Transverse colon (tissue), 4 donors: ENCODE results near the gene MAML1. TPM values are rescaled to one million over a fixed set of nuclear protein-coding genes. Genes with fewer than 3 reads are reported as not detected.

Experiments
- DNase-seq: peaks from one replicate; pipeline ENCODE4 v3.0.0-alpha.2; 2019
- H3K27ac ChIP-seq, 4 donors: fragments of 200-600 bp; sonication (generic); 2 replicates each; pipeline ENCODE4 v1.5.1; 2016 to 2018; ENCODE audit warnings: inconsistent platforms in 4 of 4
- H3K27me3 ChIP-seq: fragments of 200-600 bp; sonication (generic); 2 replicates; pipeline ENCODE4 v1.5.1; 2017; ENCODE audit warnings: inconsistent platforms
- H3K36me3 ChIP-seq, 4 donors: fragments of 200-600 bp; sonication (generic); 2 replicates each; pipeline ENCODE4 v1.5.1; 2017 to 2019; ENCODE audit warnings: inconsistent platforms in 4 of 4
- H3K4me1 ChIP-seq, 4 donors: fragments of 200-600 bp; sonication (generic); 2 replicates each; pipeline ENCODE4 v1.5.1; 2017 to 2020; ENCODE audit warnings: inconsistent platforms in 4 of 4
- H3K4me3 ChIP-seq, 4 donors: fragments of 200-600 bp; sonication (generic); 1 replicate in 1 of 4; 2 replicates in 3 of 4; pipeline versions ENCODE4 v1.5.1 to v1.6.1; 2017 to 2019; ENCODE audit warnings: inconsistent platforms in 4 of 4
- H3K9me3 ChIP-seq, 2 donors: fragments of 200-600 bp; sonication (generic); 2 replicates each; pipeline ENCODE4 v1.5.1; 2017 to 2019; ENCODE audit warnings: inconsistent platforms in 2 of 2
- EP300 ChIP-seq: sonication (generic); formaldehyde crosslinking; IDR thresholded peaks from one replicate; pipeline ENCODE4 v1.6.1; 2017; ENCODE audit warnings: antibody characterized with exemption, low read depth
- POLR2A ChIP-seq: fragments of 450-650 bp; IDR thresholded peaks from one replicate; pipeline ENCODE4 v1.6.1; 2016; ENCODE audit warnings: antibody characterized with exemption, mild to moderate bottlenecking, moderate library complexity
- POLR2AphosphoS5 ChIP-seq, 3 donors: sonication (generic); formaldehyde crosslinking; IDR thresholded peaks; one replicate each; pipeline ENCODE4 v1.6.1; 2016; ENCODE audit warnings: antibody characterized with exemption in 3 of 3
- WGBS, 2 donors: methylation state at CpG; one replicate each; pipeline ENCODE4 v1.1.5; 2018; ENCODE audit warnings: low coverage in 1 of 2; 5-methylcytosine and 5-hydroxymethylcytosine counted together
- in situ Hi-C, 4 donors: fragments of 200-750 bp; cut with MboI; loops; one replicate each; pipeline versions ENCODE4 v1.15.0 to v1.15.1; 2017; ENCODE audit warnings: low sequenced_read_pairs in 3 of 4, low pct_ligation_motif_present in 1 of 4, low pct_unique_long_range_greater_than_20kb in 1 of 4
- intact Hi-C: fragments of 100-400 bp; cut with DNase I; formaldehyde crosslinking; loops from one replicate; pipeline ENCODE4 v1.15.1; 2023; ENCODE audit warnings: low total_unique reads
- total RNA-seq, 4 donors: library from RNA; depleted of rRNA; stranded (reverse); fragments of >200 nt; gene quantifications; one replicate each; pipeline ENCODE4 v1.1.0, GENCODE V29; 2016
- TF ChIP-seq, protein P1 (sequence below), 5 experiments: fragments of 200-600 bp in 3 of 5; fragments of 450-650 bp in 2 of 5; sonication (generic) in 3 of 5; IDR thresholded peaks; 1 replicate in 2 of 5; 2 replicates in 3 of 5; pipeline ENCODE4 v1.5.1; 2016 to 2017; ENCODE audit warnings: antibody characterized with exemption in 5 of 5, inconsistent platforms in 3 of 5, mild to moderate bottlenecking in 2 of 5, moderate library complexity in 1 of 5

MAML1 gene
- total RNA-seq, 4 donors from 2014 or later, result 22.8 to 28.7 (median 27.3) TPM

DNA sequence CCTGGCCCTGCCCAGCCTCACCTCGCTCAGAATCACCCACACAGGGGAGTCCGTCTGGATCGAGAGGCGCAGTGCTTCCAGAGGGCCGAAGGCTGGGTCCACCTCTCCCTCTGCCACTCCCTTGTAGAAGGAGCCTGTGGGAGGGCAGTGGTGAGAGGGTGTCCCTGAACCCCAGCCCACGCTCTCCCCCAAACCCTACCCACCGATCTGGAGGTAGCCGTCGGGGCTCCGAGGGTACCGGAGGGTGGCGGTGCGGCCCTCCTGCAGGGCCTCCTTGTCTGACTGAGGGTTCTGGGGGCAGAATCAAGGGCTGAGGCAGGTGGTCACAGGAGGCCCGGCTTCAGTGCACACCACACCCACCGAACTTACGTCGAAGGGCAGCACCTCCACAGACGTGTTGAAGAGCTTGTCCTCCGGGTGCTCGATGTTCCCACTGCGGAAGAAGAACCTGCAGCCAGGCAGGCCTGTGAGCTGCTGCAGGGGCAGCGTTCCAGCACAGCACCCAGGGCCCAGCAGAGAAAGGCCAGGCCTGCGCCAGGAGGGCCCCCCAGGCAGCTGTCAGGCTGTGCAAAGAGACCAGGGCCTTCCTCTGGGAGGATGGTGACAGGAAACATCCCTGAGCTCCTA is 65.6 kb downstream of the MAML1 start:
- TF ChIP-seq POLR2AphosphoS5 (IDR thresholded peaks at IDR 0.05) (no peak), EP300 (no peak), POLR2A (no peak)
- TF ChIP-seq, protein P1, sequence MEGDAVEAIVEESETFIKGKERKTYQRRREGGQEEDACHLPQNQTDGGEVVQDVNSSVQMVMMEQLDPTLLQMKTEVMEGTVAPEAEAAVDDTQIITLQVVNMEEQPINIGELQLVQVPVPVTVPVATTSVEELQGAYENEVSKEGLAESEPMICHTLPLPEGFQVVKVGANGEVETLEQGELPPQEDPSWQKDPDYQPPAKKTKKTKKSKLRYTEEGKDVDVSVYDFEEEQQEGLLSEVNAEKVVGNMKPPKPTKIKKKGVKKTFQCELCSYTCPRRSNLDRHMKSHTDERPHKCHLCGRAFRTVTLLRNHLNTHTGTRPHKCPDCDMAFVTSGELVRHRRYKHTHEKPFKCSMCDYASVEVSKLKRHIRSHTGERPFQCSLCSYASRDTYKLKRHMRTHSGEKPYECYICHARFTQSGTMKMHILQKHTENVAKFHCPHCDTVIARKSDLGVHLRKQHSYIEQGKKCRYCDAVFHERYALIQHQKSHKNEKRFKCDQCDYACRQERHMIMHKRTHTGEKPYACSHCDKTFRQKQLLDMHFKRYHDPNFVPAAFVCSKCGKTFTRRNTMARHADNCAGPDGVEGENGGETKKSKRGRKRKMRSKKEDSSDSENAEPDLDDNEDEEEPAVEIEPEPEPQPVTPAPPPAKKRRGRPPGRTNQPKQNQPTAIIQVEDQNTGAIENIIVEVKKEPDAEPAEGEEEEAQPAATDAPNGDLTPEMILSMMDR (IDR thresholded peaks at IDR 0.05), result no peak
- 95% methylated on average over 23 of the region's 23 CpGs; no CpG with 5 or more reads in 1 of the 2 donors for whole genome bisulfite sequencing, 2 donors
- intact Hi-C loops, result no loop called here
- no peak for DNase-seq
- H3K27ac ChIP-seq, result no peak overlapping the region
- H3K4me1 ChIP-seq, result peaks cover 34 to 55% (median 42%) of the 10 kb centered on the region in 4 donors
- H3K4me3 ChIP-seq, result no peak overlapping the region
- H3K36me3 ChIP-seq, result peaks cover 0 to 37% (median 23%) of the 10 kb centered on the region in 4 donors
- in situ Hi-C loops, result no loop called here
- H3K9me3 ChIP-seq, result no peaks in the 10 kb centered on the region
- no peaks in the 10 kb centered on the region for H3K27me3 ChIP-seq

DNA sequence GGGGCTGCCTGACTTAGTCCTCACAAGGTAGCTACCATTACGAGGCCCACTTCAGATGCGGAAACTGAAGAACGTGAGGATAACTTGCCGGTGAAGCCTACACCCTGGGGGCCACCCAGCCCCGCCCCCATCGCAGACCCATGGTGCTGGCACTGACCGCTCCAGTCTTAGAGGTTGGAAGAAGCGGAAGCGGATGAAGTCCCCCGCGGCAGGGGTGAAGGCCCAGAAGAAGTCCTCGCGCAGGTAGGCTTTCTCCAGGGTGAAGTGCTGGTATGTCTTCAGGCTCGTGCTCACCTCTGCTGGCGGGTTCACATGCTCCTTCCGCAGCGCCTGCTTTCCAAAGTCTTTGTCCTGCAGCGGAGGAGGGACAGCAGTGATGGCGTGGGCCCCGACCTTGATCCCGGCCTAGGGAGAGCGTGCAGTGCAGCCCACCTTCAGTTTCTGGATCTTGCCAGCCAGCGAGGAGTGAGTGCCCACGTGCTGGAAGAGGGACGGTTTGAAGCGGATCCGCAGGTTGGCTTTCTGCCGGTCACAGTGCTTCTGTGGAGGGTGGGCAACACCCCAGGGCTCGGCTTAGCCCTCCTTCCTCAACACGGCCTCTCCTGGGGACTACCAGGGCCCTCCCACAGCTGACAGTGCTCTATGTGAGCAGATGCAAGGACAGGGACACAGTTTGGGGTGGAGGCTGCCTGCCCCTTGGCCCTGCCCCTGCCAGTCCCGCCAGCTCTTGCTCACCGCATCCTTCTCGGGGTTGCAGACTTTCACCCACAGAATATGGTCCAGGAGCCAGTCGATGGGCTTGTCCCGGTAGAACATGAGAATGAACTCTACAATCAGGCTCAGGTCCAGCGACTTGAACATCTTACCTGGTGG is 66.4 kb downstream of the MAML1 start:
- peaks cover 0 to 37% (median 23%) of the 10 kb centered on the region in 4 donors for H3K36me3 ChIP-seq
- H3K4me1 ChIP-seq, result peaks cover 39 to 55% (median 43%) of the 10 kb centered on the region in 4 donors
- H3K27me3 ChIP-seq, result no peaks in the 10 kb centered on the region
- H3K27ac ChIP-seq, result no peak overlapping the region
- intact Hi-C loops (no loop called here), in situ Hi-C loops (no loop called here)
- no peak overlapping the region for H3K4me3 ChIP-seq
- WGBS, 2 donors, result 96% methylated on average over 31 of the region's 36 CpGs; no CpG with 5 or more reads in 1 of the 2 donors
- H3K9me3 ChIP-seq, result no peaks in the 10 kb centered on the region
- no peak for DNase-seq
- TF ChIP-seq POLR2AphosphoS5 (IDR thresholded peaks at IDR 0.05) (no peak), EP300 (no peak), POLR2A (no peak)
- TF ChIP-seq, protein P1 (IDR thresholded peaks at IDR 0.05), result no peak

DNA sequence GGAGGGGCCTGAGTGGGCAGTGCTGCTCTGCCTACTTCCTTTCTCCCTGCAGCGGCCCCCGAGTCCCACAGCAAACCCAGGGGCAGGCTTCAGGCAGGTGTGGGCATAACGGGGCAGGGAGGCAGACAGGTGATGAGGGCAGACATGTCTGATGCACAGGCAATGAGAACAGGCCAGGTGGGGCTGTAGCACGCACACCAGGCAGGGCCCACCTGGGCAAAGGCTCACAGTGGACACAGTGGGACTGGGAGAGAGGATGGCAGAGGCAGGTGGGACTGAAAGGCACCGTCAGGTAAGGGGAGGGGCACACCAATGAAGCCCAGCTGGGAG is 67.0 kb downstream of the MAML1 start:
- intact Hi-C loops (no loop called here), in situ Hi-C loops (no loop called here)
- Histone ChIP-seq H3K27ac (no peak overlapping the region), H3K4me3 (no peak overlapping the region), H3K36me3 (peaks cover 0 to 37% (median 23%) of the 10 kb centered on the region in 4 donors), H3K4me1 (peaks cover 42 to 55% (median 46%) of the 10 kb centered on the region in 4 donors), H3K9me3 (no peaks in the 10 kb centered on the region), H3K27me3 (no peaks in the 10 kb centered on the region)
- WGBS, 2 donors, result 84% methylated on average over 5 of the region's 5 CpGs; no CpG with 5 or more reads in 1 of the 2 donors
- TF ChIP-seq, protein P1 (IDR thresholded peaks at IDR 0.05), result no peak
- TF ChIP-seq POLR2A, result no peak
- no peak for TF ChIP-seq EP300
- no peak for TF ChIP-seq POLR2AphosphoS5 (IDR thresholded peaks at IDR 0.05)
- DNase-seq, result no peak

DNA sequence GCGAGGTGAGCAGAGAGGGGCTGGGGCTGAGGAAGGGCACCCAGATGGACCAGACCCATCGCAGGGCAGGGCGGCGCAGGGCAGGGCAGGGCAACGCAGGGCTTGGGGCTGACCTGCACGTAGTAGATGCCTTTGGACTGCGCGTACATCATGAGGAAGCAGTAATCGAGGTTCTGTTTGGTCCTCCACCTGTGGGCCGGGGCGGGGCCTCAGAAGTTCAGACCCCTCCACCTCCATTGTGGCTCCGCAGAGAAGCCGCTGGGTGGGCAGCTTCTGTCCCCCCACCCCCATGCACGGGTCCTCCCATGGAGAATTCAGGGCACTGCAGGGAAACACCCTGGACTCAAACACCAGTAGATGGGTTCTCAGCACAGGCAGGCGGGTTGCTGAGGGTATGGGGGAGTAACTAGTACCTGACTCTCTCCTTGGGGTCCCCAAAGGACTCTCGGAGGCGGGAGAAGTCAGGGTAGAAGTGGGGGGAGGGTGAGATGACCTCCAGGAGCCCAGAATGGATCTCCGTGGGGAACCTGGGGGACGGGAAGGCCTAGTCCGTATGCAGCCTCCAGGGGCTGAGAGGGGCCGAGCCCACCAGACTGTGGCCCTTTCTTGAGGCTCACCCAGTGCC is 67.6 kb downstream of the MAML1 start:
- H3K9me3 ChIP-seq, result no peaks in the 10 kb centered on the region
- no peak overlapping the region for H3K4me3 ChIP-seq
- in situ Hi-C loops, result no loop called here
- intact Hi-C loops, result loop anchor here (5.0 kb wide), 1 partner anchor 107 kb away; the partner anchor contains the start of gene TBC1D9B
- H3K27ac ChIP-seq, result no peak overlapping the region
- no peak for DNase-seq
- TF ChIP-seq, protein P1 (IDR thresholded peaks at IDR 0.05), result no peak
- TF ChIP-seq POLR2A (no peak), POLR2AphosphoS5 (IDR thresholded peaks at IDR 0.05) (no peak), EP300 (no peak)
- peaks cover 42 to 55% (median 47%) of the 10 kb centered on the region in 4 donors for H3K4me1 ChIP-seq
- peaks cover 0 to 37% (median 23%) of the 10 kb centered on the region in 4 donors for H3K36me3 ChIP-seq
- no peaks in the 10 kb centered on the region for H3K27me3 ChIP-seq
- WGBS, 2 donors, result 90% methylated on average over 21 of the region's 21 CpGs; no CpG with 5 or more reads in 1 of the 2 donors
